GM18498 (cell line): ENCODE results near the gene TUBB4B.

ENCODE experiments used
- ATAC-seq: cut with Tn5 transposase; IDR thresholded peaks from one replicate; pipeline ENCODE4 v1.9.1; 2021; ENCODE audit warnings: mild to moderate bottlenecking, moderate library complexity; ENCODE audit not compliant: unreplicated experiment

Gene TUBB4B

DNA sequence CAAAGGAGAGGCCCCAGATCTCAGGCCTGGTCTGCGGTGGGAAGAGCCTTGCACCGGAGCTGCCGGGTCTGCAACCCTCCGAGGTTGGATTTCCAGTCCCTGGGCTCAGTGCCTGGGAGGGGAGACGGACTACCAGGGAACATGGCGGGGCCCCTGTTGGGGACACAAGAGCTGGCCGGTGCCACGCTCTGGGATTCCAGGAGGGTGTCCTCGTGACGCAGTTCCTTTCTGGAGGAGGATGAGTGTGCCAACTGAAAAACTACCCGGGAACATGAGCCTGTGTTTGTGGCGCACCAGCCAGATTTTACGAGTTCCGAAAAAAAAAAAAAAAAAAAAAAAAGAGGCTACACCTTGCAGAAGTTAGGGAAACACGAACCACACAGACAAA is 52.0 kb downstream of the TUBB4B start:
- no peak for ATAC-seq
